Mesothelial cell of epicardium (in vitro differentiated cells): ENCODE results near the gene RAPGEF1. TPM values are rescaled to one million over a fixed set of nuclear protein-coding genes. Genes with fewer than 3 reads are reported as not detected.

ENCODE experiments used
- DNase-seq, 2 experiments: peaks; one replicate each; pipeline ENCODE4 v3.0.0; 2021; ENCODE audit warnings: low spot score in 2 of 2; ENCODE audit not compliant: unreplicated experiment in 2 of 2
- H3K27ac Mint-ChIP-seq: 2 replicates; pipeline ENCODE4 v1.8.0; 2021; ENCODE audit warnings: mixed read lengths
- H3K27me3 Mint-ChIP-seq: 2 replicates; pipeline ENCODE4 v1.8.0; 2021; ENCODE audit warnings: low read depth, mixed read lengths
- H3K36me3 Mint-ChIP-seq: 2 replicates; pipeline ENCODE4 v1.8.0; 2021; ENCODE audit warnings: mixed read lengths
- H3K4me1 Mint-ChIP-seq: 2 replicates; pipeline ENCODE4 v1.8.0; 2021; ENCODE audit warnings: mixed read lengths
- H3K4me3 Mint-ChIP-seq: 2 replicates; pipeline ENCODE4 v1.8.0; 2021; ENCODE audit warnings: mild to moderate bottlenecking, moderate library complexity, mixed read lengths
- H3K9me3 Mint-ChIP-seq: 2 replicates; pipeline ENCODE4 v1.8.0; 2021; ENCODE audit warnings: mixed read lengths
- CTCF ChIP-seq: fragments of 200-600 bp; sonication (generic); IDR thresholded peaks from one replicate; pipeline ENCODE4 v1.5.0; 2021; ENCODE audit warnings: antibody characterized with exemption; ENCODE audit not compliant: unreplicated experiment
- total RNA-seq: library from RNA; stranded (reverse); gene quantifications from 3 replicates; pipeline ENCODE4 v1.2.1, GENCODE V29; 2021

Gene RAPGEF1
- total RNA-seq, 1 donor from 2014 or later: 50.4 TPM

DNA sequence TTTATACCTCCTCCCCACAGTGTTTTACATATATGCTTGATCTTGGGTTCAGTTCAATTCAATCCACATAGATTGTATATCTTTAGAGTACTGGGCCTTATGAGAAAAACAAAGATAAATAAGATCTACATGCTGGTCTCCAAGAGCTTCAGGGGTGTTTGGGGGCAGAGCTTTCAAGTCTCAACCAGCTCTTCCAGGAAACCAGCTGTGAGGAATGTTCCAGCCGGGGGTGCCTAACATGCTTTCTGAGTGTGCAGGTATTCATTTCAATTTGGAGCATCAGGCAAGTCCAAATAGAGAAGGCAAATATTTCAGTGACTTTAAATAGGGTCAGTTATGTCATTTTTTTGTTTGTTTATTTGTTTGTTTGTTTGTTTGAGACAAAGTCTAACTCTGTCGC lies 5.7 kb upstream of the RAPGEF1 start:
- H3K27me3 Mint-ChIP-seq: no peaks in the 10 kb centered on the region
- peaks cover 14% of the 10 kb centered on the region for H3K4me1 Mint-ChIP-seq
- no peak overlapping the region for H3K4me3 Mint-ChIP-seq
- H3K9me3 Mint-ChIP-seq: no peaks in the 10 kb centered on the region
- H3K27ac Mint-ChIP-seq: no peak overlapping the region
- H3K36me3 Mint-ChIP-seq: no peaks in the 10 kb centered on the region
- TF ChIP-seq CTCF: no peak
- DNase-seq: no peak

DNA sequence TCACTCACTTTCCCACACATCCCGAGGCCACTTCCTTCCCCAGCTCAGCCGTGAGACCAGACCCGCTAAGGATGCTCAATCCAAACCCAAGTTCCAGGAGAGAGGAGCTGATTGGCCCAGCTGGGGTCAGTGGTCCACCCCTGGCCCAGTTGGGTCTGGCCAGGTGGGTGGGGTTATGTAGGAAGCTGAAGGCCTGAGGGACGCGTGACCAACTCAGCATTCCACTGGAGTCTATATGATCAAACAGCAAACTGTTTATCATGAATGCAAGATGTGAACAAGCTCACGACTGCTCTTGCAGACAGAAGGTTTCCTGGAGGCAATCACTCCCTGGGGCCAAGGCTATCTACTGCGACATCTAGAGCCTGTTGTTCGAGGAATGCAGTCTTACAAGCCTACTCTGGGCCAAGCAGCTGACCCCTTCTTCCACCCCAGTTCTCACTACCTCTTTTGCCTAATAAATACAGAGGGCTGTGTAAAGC lies 4.9 kb upstream of the RAPGEF1 start:
- H3K4me1 Mint-ChIP-seq: peaks cover 14% of the 10 kb centered on the region
- TF ChIP-seq CTCF: no peak
- no peak overlapping the region for H3K27ac Mint-ChIP-seq
- H3K4me3 Mint-ChIP-seq: no peak overlapping the region
- DNase-seq: no peak
- H3K36me3 Mint-ChIP-seq: no peaks in the 10 kb centered on the region
- no peaks in the 10 kb centered on the region for H3K9me3 Mint-ChIP-seq
- no peaks in the 10 kb centered on the region for H3K27me3 Mint-ChIP-seq

DNA sequence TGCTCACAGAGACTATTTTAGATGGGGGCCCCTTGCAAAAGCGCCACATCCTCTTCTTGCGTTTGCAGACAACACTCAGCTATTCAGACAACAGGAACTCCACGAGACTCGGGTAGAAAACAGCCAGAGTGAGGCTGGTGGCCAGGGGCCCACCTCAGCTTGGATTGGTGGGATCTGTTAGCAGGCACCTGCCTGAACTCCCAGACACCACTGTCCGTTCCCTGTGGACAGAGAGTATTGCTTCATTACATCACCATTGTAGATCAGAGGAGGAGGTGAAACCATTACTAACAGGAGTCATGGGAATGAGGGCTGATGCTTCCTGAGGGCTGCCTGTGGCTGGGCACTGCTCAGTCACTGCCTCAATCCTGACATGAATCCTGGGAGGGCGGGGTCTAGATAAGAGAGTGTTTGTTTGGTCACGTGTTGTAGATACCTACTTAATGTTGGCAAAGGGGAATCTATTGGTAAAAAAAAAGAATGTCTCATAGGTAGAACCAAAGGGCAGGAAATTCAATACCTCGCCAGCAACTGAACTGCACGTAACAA lies 4.4 kb upstream of the RAPGEF1 start:
- H3K9me3 Mint-ChIP-seq: no peaks in the 10 kb centered on the region
- peak overlapping the region; percentile 28 for H3K27ac Mint-ChIP-seq
- peaks cover 14% of the 10 kb centered on the region for H3K4me1 Mint-ChIP-seq
- H3K36me3 Mint-ChIP-seq: no peaks in the 10 kb centered on the region
- H3K4me3 Mint-ChIP-seq: no peak overlapping the region
- no peaks in the 10 kb centered on the region for H3K27me3 Mint-ChIP-seq
- no peak for TF ChIP-seq CTCF
- no peak for DNase-seq

- peaks cover 21% of the 10 kb centered on the region for H3K4me1 Mint-ChIP-seq
- no peaks in the 10 kb centered on the region for H3K27me3 Mint-ChIP-seq
- no peak for TF ChIP-seq CTCF
- H3K27ac Mint-ChIP-seq: no peak overlapping the region
- no peaks in the 10 kb centered on the region for H3K36me3 Mint-ChIP-seq
- DNase-seq: no peak
- no peaks in the 10 kb centered on the region for H3K9me3 Mint-ChIP-seq
- no peak overlapping the region for H3K4me3 Mint-ChIP-seq
Observed at GRCh38 chr9:131743501-131743900, 3.6 kb upstream of the RAPGEF1 start.

GRCh38 chr9:131743096-131743495 lies 3.2 kb upstream of the RAPGEF1 start:
- H3K27me3 Mint-ChIP-seq: no peaks in the 10 kb centered on the region
- H3K36me3 Mint-ChIP-seq: no peaks in the 10 kb centered on the region
- no peak overlapping the region for H3K27ac Mint-ChIP-seq
- no peak overlapping the region for H3K4me3 Mint-ChIP-seq
- no peak for TF ChIP-seq CTCF
- peaks cover 24% of the 10 kb centered on the region for H3K4me1 Mint-ChIP-seq
- DNase-seq: no peak
- no peaks in the 10 kb centered on the region for H3K9me3 Mint-ChIP-seq

DNA sequence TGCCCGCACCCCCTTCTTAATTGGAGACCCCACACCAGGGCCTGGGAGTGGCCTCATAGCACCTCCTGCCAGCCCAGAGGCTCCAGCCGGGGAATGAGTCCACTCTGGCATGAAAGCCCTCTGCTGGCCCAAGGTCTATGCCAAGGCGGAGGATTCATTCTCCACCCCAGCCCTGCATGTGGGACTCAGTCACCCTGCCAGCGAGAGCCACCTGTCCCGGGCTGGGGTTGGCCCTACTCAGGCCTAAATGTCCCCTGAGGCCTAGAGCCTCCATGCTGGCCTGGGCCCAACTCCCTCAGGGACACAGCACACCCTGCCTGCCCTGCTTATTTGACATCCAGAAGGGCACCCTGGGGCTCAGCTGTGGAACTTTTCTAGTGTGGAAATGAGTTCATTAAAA lies 1.0 kb upstream of the RAPGEF1 start:
- TF ChIP-seq CTCF: no peak
- Mint-ChIP-seq H3K27ac (no peak overlapping the region), H3K4me3 (peak overlapping the region; percentile 70), H3K4me1 (peaks cover 39% of the 10 kb centered on the region), H3K9me3 (no peaks in the 10 kb centered on the region), H3K36me3 (no peaks in the 10 kb centered on the region), H3K27me3 (no peaks in the 10 kb centered on the region)
- DNase-seq: no peak
